DOHH2 (cell line): Measurements from ENCODE around the gene MAP2K7.

ENCODE experiments used
- H3F3A ChIP-seq: fragments of 200-600 bp; sonication (generic), shearing (Covaris generic); 2 replicates; pipeline ENCODE4 v1.6.0; 2016; ENCODE audit warnings: antibody characterized with exemption, mild to moderate bottlenecking; ENCODE audit not compliant: control insufficient read depth, insufficient read depth
- H3K27ac ChIP-seq: fragments of 200-600 bp; sonication (generic); 2 replicates; pipeline ENCODE4 v1.5.1; 2014; ENCODE audit warnings: low read depth, mild to moderate bottlenecking, low read length, moderate library complexity
- H3K27me3 ChIP-seq: fragments of 200-600 bp; sonication (generic); 2 replicates; pipeline ENCODE4 v1.6.1; 2014; ENCODE audit warnings: mild to moderate bottlenecking, low read length, mixed read lengths; ENCODE audit not compliant: control insufficient read depth
- H3K36me3 ChIP-seq: fragments of 200-600 bp; sonication (generic); 2 replicates; pipeline ENCODE4 v1.6.1; 2014; ENCODE audit warnings: mild to moderate bottlenecking, low read length, moderate library complexity, mixed read lengths; ENCODE audit not compliant: control insufficient read depth
- H3K4me1 ChIP-seq: fragments of 200-600 bp; sonication (generic); 2 replicates; pipeline ENCODE4 v1.6.1; 2014; ENCODE audit warnings: mild to moderate bottlenecking, low read length, mixed read lengths; ENCODE audit not compliant: control insufficient read depth
- H3K4me2 ChIP-seq: fragments of 200-600 bp; sonication (generic); 2 replicates; pipeline ENCODE4 v1.6.0; 2014; ENCODE audit warnings: mild to moderate bottlenecking, low read length, moderate library complexity
- H3K4me3 ChIP-seq: fragments of 200-600 bp; sonication (generic); 2 replicates; pipeline ENCODE4 v1.5.1; 2014; ENCODE audit warnings: mild to moderate bottlenecking, low read length, mixed read lengths
- H3K79me2 ChIP-seq: fragments of 200-600 bp; sonication (generic); 2 replicates; pipeline ENCODE4 v1.6.1; 2014; ENCODE audit warnings: mild to moderate bottlenecking, low read length, mixed read lengths; ENCODE audit not compliant: control insufficient read depth
- H3K9me2 ChIP-seq: fragments of 200-600 bp; sonication (generic); replicated peaks from 2 replicates; pipeline ENCODE4 v1.6.1; 2014; ENCODE audit warnings: mild to moderate bottlenecking, low read length, mixed read lengths; ENCODE audit not compliant: control insufficient read depth
- H3K9me3 ChIP-seq: fragments of 200-600 bp; sonication (generic); 2 replicates; pipeline ENCODE4 v1.6.1; 2014; ENCODE audit warnings: antibody characterized with exemption, low read length, mixed read lengths; ENCODE audit not compliant: control insufficient read depth, insufficient read depth
- H4K20me1 ChIP-seq: fragments of 200-600 bp; sonication (generic); 2 replicates; pipeline ENCODE4 v1.6.0; 2014; ENCODE audit warnings: low read depth, mild to moderate bottlenecking, antibody characterized with exemption, low read length, moderate library complexity; ENCODE audit not compliant: control insufficient read depth, insufficient read depth
- CTCF ChIP-seq: fragments of 200-600 bp; sonication (generic); IDR thresholded peaks from one replicate; pipeline ENCODE4 v1.5.1; 2014; ENCODE audit warnings: antibody characterized with exemption, mild to moderate bottlenecking, low read depth, low read length; ENCODE audit not compliant: poor library complexity, severe bottlenecking
- EZH2phosphoT487 ChIP-seq: fragments of 200-600 bp; sonication (generic); IDR thresholded peaks from 2 replicates; pipeline ENCODE4 v1.6.1; 2017; ENCODE audit warnings: borderline replicate concordance, mild to moderate bottlenecking, antibody characterized with exemption, low read length, moderate library complexity, mixed read lengths

The MAP2K7 gene

DNA sequence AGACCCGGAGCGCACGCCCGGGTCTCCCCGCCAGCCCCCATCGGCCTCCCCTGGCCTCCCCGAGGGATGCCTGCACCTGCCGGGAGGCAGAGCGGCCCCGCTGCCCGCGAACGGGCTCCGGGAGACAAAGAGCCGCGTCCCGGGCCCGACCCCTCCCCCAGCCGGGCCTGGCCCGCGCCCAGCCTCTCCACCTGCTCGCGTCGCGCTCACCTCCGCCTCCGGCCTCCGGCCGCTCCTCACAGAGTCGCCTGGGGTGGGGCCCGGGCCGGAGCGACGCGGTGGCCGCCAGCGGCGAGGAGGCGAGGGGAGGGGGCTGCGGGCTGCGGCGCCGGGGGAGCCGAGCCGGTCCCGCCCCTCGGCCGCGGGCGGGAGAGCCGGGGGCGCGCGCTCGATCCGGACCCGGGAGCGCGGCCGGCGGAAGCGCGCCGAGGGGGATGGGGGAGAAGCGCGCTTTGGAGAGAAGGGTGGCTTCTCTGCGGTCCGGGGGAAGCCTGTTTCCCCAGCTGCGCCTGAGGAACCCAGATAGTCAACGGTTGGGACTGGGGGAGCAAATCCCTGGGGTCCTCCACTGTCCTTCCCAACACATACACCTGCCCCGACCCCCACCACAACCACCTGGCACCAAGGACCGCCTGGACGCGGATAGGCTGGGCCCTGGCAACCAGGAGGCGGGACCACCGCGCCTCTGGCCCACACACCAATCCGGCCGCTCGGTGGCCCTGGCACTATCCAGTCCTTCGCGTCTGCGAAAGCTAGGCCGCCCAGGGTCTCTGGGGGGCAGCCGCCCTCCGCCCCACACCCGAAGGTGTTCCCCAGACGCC lies 29.4 kb upstream of the MAP2K7 start, which contains the start of gene PRR36:
TSS of gene PRR36 (minus strand) at position 315 of the 821 bp plus-strand sequence. CDS start 701 bp downstream, outside the sequence.
- no peaks in the 10 kb centered on the region for H3K79me2 ChIP-seq
- H3K9me3 ChIP-seq: no peaks in the 10 kb centered on the region; the same call in 1 of the 2 replicates
- peaks cover 13% of the 10 kb centered on the region for H3K27me3 ChIP-seq
- H3K36me3 ChIP-seq: no peaks in the 10 kb centered on the region
- peaks cover 38% of the 10 kb centered on the region for H3K4me1 ChIP-seq
- no peak for TF ChIP-seq CTCF
- no peak; the same call in 1 of the 2 replicates for TF ChIP-seq EZH2phosphoT487
- peaks cover 9% of the 10 kb centered on the region for H3F3A ChIP-seq
- H3K9me2 ChIP-seq: no peaks in the 10 kb centered on the region
- no peak within 1 kb of the TSS for H3K4me3 ChIP-seq
- H3K27ac ChIP-seq: no peak within 1 kb of the TSS
- no peaks in the 10 kb centered on the region for H4K20me1 ChIP-seq
- peak within 1 kb of the TSS; percentile 29; the same call in 1 of the 2 replicates for H3K4me2 ChIP-seq

DNA sequence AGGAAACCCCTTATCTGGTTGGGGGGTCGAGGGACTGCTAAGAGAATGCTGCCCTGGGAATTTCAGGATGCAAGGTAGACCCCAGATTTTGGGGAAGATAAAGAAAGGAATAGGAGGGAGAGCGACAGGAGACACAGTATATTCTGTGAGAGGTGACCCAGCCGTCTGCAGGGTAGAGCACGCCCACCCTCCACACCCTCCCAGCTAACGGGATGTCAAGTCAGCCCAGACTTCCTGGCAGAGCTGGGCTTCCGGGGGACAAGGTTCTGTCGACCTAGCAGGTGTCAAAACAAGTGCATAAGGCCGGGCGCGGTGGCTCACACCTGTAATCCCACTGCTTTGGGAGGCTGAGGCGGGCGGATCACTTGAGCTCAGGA lies 28.8 kb upstream of the MAP2K7 start:
- Histone ChIP-seq H3K36me3 (no peaks in the 10 kb centered on the region), H3K4me2 (0 out of 2 replicates have a peak overlapping the region, but pooled peaks have one; percentile 29), H3K27me3 (peaks cover 13% of the 10 kb centered on the region), H3K9me3 (no peaks in the 10 kb centered on the region; the same call in 1 of the 2 replicates), H3K27ac (no peak overlapping the region), H3K9me2 (no peaks in the 10 kb centered on the region), H3F3A (peaks cover 9% of the 10 kb centered on the region), H3K4me3 (no peak overlapping the region), H3K79me2 (no peaks in the 10 kb centered on the region), H4K20me1 (no peaks in the 10 kb centered on the region), H3K4me1 (peaks cover 32% of the 10 kb centered on the region)
- TF ChIP-seq CTCF (no peak), EZH2phosphoT487 (no peak)

DNA sequence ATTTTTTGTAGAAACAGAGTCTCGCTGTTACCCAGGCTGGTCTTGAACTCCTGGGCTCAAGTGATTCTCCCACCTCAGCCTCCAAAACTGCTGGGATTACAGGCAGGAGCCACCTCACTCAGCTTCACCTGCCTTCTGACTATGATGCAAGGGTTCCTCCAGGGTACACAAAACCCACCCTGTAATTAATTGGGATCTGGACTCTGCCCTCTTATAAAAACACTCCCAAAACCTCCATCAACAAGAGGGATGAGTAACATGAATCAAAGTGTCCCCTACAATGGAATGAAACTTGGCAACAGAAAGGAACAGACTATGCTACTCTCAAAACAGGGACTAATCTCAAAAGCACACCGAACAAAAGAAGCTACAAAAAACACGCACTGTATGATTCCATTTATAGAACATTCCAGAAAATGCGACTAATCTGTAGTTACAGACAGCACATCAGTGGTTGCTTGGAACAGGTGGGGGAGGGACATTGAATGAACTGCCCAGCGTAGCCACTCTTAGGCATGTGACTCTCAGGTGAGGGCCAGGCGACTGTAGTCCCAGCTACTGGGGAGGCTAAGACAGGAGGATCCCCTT lies 26.3 kb upstream of the MAP2K7 start:
- H3K9me3 ChIP-seq: no peaks in the 10 kb centered on the region
- peaks cover 8% of the 10 kb centered on the region for H3K4me1 ChIP-seq
- H3K36me3 ChIP-seq: no peaks in the 10 kb centered on the region
- H3K27me3 ChIP-seq: peaks cover 13% of the 10 kb centered on the region
- H3K9me2 ChIP-seq: no peaks in the 10 kb centered on the region
- H3K4me2 ChIP-seq: no peak overlapping the region
- H3K79me2 ChIP-seq: no peaks in the 10 kb centered on the region
- H3K27ac ChIP-seq: no peak overlapping the region
- H3F3A ChIP-seq: no peaks in the 10 kb centered on the region
- no peak overlapping the region for H3K4me3 ChIP-seq
- TF ChIP-seq CTCF: no peak
- TF ChIP-seq EZH2phosphoT487: no peak
- no peaks in the 10 kb centered on the region for H4K20me1 ChIP-seq
